IMR-90 (cell line): ENCODE results near the gene ITPR2. TPM values are rescaled to one million over a fixed set of nuclear protein-coding genes. Genes with fewer than 3 reads are reported as not detected.

Experiments used
- ATAC-seq: fragments of 200-7000 bp; cut with Tn5 transposase; 2 replicates; pipeline ENCODE4 v1.9.1; 2020; ENCODE audit warnings: low read depth, mild to moderate bottlenecking, moderate library complexity
- BruUV-seq: library from RNA; stranded (reverse); fragments of 400-500 nt; replicated peaks from 2 replicates; lab custom pipeline; 2021; lab: Mats Ljungman, UMichigan
- CTCF ChIA-PET: fragments of 300-600 bp; formaldehyde crosslinking; extraction: SDS; loops from one replicate; lab custom pipeline; 2021; ENCODE audit warnings: antibody characterized with exemption; lab: Yijun Ruan, JAX
- POLR2A ChIA-PET: fragments of 300-600 bp; sonication (Branson Sonifier 250); formaldehyde crosslinking; loops from one replicate; lab custom pipeline; 2022; ENCODE audit warnings: antibody characterized with exemption; ENCODE audit not compliant: unreplicated experiment; lab: Charles Lee
- DNase-seq: peaks from one replicate; pipeline ENCODE4 v3.0.0; 2013
- H2AFZ ChIP-seq: replicated peaks from 2 replicates; pipeline ENCODE3; 2013; ENCODE audit warnings: low read length, mild to moderate bottlenecking; ENCODE audit not compliant: poor library complexity
- H2AK5ac ChIP-seq: 2 replicates; pipeline ENCODE4 v1.6.1; 2013; ENCODE audit warnings: low read depth, low read length, inconsistent platforms
- H2AK9ac ChIP-seq: replicated peaks from 2 replicates; pipeline ENCODE3; 2013; ENCODE audit warnings: mild to moderate bottlenecking, low read depth, low read length, moderate library complexity; ENCODE audit not compliant: poor library complexity
- H2BK120ac ChIP-seq: 2 replicates; pipeline ENCODE4 v1.6.1; 2013; ENCODE audit warnings: low read depth, low read length, inconsistent platforms
- H2BK15ac ChIP-seq: 3 replicates; pipeline ENCODE4 v1.6.1; 2013; ENCODE audit warnings: low read depth, low read length, inconsistent platforms
- H2BK20ac ChIP-seq: 2 replicates; pipeline ENCODE4 v1.6.1; 2013; ENCODE audit warnings: low read depth, mild to moderate bottlenecking, inconsistent platforms, low read length, moderate library complexity
- H2BK5ac ChIP-seq: 2 replicates; pipeline ENCODE4 v1.6.1; 2013; ENCODE audit warnings: mild to moderate bottlenecking, low read depth, low read length, inconsistent platforms; ENCODE audit not compliant: poor library complexity, severe bottlenecking
- H3K14ac ChIP-seq: replicated peaks from 2 replicates; pipeline ENCODE4 v1.6.1; 2013; ENCODE audit warnings: low read depth, low read length, inconsistent platforms
- H3K18ac ChIP-seq: 2 replicates; pipeline ENCODE4 v1.6.1; 2013; ENCODE audit warnings: low read depth, low read length, control low read depth
- H3K23ac ChIP-seq: 2 replicates; pipeline ENCODE4 v1.6.1; 2013; ENCODE audit warnings: low read depth, low read length, inconsistent platforms
- H3K27ac ChIP-seq: 2 replicates; pipeline ENCODE4 v1.5.1; 2013; ENCODE audit warnings: mild to moderate bottlenecking, control low read depth, low read length; ENCODE audit not compliant: insufficient read depth
- H3K27me3 ChIP-seq: 2 replicates; pipeline ENCODE4 v1.6.1; 2013; ENCODE audit warnings: low read length; ENCODE audit not compliant: control insufficient read depth, insufficient read depth
- H3K36me3 ChIP-seq: 2 replicates; pipeline ENCODE4 v1.6.1; 2013; ENCODE audit warnings: low read length, mixed read lengths; ENCODE audit not compliant: control insufficient read depth, insufficient read depth
- H3K4ac ChIP-seq: 2 replicates; pipeline ENCODE4 v1.6.1; 2013; ENCODE audit warnings: low read depth, low read length, inconsistent platforms
- H3K4me1 ChIP-seq: 2 replicates; pipeline ENCODE4 v1.6.1; 2013; ENCODE audit warnings: low read length, mixed read lengths; ENCODE audit not compliant: control insufficient read depth, insufficient read depth
- H3K4me2 ChIP-seq: 2 replicates; pipeline ENCODE4 v1.6.1; 2013; ENCODE audit warnings: low read depth, mild to moderate bottlenecking, control low read depth, low read length, moderate library complexity
- H3K4me3 ChIP-seq: 2 replicates; pipeline ENCODE4 v1.5.1; 2013; ENCODE audit warnings: low read depth, mild to moderate bottlenecking, control low read depth, low read length, moderate library complexity; ENCODE audit not compliant: insufficient read depth
- H3K56ac ChIP-seq: 2 replicates; pipeline ENCODE4 v1.6.1; 2013; ENCODE audit warnings: low read length, inconsistent platforms; ENCODE audit not compliant: insufficient read depth; ENCODE audit errors: extremely low read depth
- H3K79me1 ChIP-seq, 2 experiments: 2 replicates each; pipeline ENCODE4 v1.6.1; 2013; ENCODE audit warnings: low read length in 2 of 2, inconsistent platforms in 1 of 2, low read depth in 1 of 2
- H3K9ac ChIP-seq: 2 replicates; pipeline ENCODE4 v1.6.1; 2013; ENCODE audit warnings: low read depth, low read length, control low read depth
- H3K9me1 ChIP-seq: 2 replicates; pipeline ENCODE4 v1.6.1; 2013; ENCODE audit warnings: low read length, inconsistent platforms; ENCODE audit not compliant: insufficient read depth
- H3K9me3 ChIP-seq: 2 replicates; pipeline ENCODE4 v1.6.1; 2013; ENCODE audit warnings: low read length; ENCODE audit not compliant: control insufficient read depth, insufficient read depth
- H4K20me1 ChIP-seq: 2 replicates; pipeline ENCODE4 v1.6.1; 2013; ENCODE audit warnings: low read length, inconsistent platforms; ENCODE audit not compliant: insufficient read depth
- H4K5ac ChIP-seq: 2 replicates; pipeline ENCODE4 v1.6.1; 2013; ENCODE audit warnings: mild to moderate bottlenecking, low read depth, low read length, control low read depth
- H4K8ac ChIP-seq, 2 experiments: 2 replicates each; pipeline ENCODE4 v1.6.1; 2013; ENCODE audit warnings: low read depth in 2 of 2, low read length in 2 of 2, control low read depth in 1 of 2, inconsistent platforms in 1 of 2
- H4K91ac ChIP-seq: 2 replicates; pipeline ENCODE4 v1.6.1; 2013; ENCODE audit warnings: low read depth, low read length, inconsistent platforms; ENCODE audit not compliant: insufficient read depth
- CEBPB ChIP-seq: IDR thresholded peaks from 2 replicates; pipeline ENCODE4 v1.6.1; 2012; ENCODE audit warnings: low read depth, low read length, improper control_type of control experiment
- ELK1 ChIP-seq: fragments of 150-350 bp; IDR thresholded peaks from 2 replicates; pipeline ENCODE4 v1.6.1; 2016; ENCODE audit warnings: low read depth, mild to moderate bottlenecking, low read length, moderate library complexity, borderline replicate concordance
- WGBS, 2 experiments: methylation state at CpG; one replicate each; pipeline versions ENCODE4 v1.1.5 to v1.1.7; 2013; ENCODE audit warnings: missing lambda C conversion rate in 2 of 2; ENCODE audit not compliant: insufficient read length in 1 of 2; ENCODE audit errors: extremely low coverage in 2 of 2; 5-methylcytosine and 5-hydroxymethylcytosine counted together
- dilution Hi-C: fragments of 300-500 bp; cut with HindIII; formaldehyde crosslinking; loops from one replicate; pipeline ENCODE4 v1.14.3; 2018; ENCODE audit warnings: low sequenced_read_pairs; ENCODE audit not compliant: unreplicated experiment
- in situ Hi-C: fragments of 300-500 bp; cut with MboI; formaldehyde crosslinking; loops from 3 replicates; pipeline ENCODE4 v1.14.3; 2019; ENCODE audit warnings: low sequenced_read_pairs, inconsistent platforms, mixed read lengths
- intact Hi-C: fragments of 100-400 bp; cut with micrococcal nuclease; formaldehyde crosslinking; loops from 2 replicates; pipeline ENCODE4 v1.10.0; 2022
- polyA plus RNA-seq, 3 experiments: library from polyadenylated mRNA; depleted of rRNA; stranded (reverse); fragments of >200 nt; gene quantifications; 2 replicates each; pipeline ENCODE4 v1.2.3, GENCODE V29; 2012; ENCODE audit warnings: low replicate concordance in 1 of 3
- total RNA-seq: library from RNA; depleted of rRNA; stranded (reverse); fragments of >200 nt; gene quantifications from 2 replicates; pipeline ENCODE4 v1.2.3, GENCODE V29; 2012

The ITPR2 gene
- total and polyA plus RNA-seq, 2 of the 4 experiments (the other 2 are of a cell fraction), result 1.2 to 9.0 TPM

GRCh38 chr12:26443309-26443708 is 389.7 kb downstream of the ITPR2 start:
- POLR2A ChIA-PET, result no interaction called here
- Histone ChIP-seq H3K27ac (no peak overlapping the region), H3K9me3 (no peaks in the 10 kb centered on the region), H2AK5ac (no peak overlapping the region), H4K5ac (no peak overlapping the region), H3K18ac (no peak overlapping the region), H4K20me1 (no peaks in the 10 kb centered on the region), H3K9ac (no peak overlapping the region), H3K4me1 (no peaks in the 10 kb centered on the region), H3K27me3 (no peaks in the 10 kb centered on the region), H3K56ac (no peak overlapping the region), H3K4me2 (no peak overlapping the region), H2BK15ac (no peak overlapping the region), H3K79me1 (no peaks in the 10 kb centered on the region), H2AFZ (no peak overlapping the region), H2AK9ac (no peak overlapping the region), H2BK5ac (no peak overlapping the region), H3K23ac (no peak overlapping the region), H2BK20ac (no peak overlapping the region), H3K36me3 (no peaks in the 10 kb centered on the region), H2BK120ac (no peak overlapping the region), H3K4me3 (no peak overlapping the region), H3K9me1 (no peaks in the 10 kb centered on the region), H3K14ac (no peak overlapping the region), H4K8ac (no peak overlapping the region), H3K4ac (no peak overlapping the region), H4K91ac (no peak overlapping the region)
- no peak for DNase-seq
- no TSS peak for BruUV-seq
- intact Hi-C loops (loop anchor here (10.0 kb wide), 1 partner anchor 441 kb away; no protein-coding TSS in a partner anchor), dilution Hi-C loops (no loop called here), in situ Hi-C loops (no loop called here)
- no CpG with 5 or more reads among the region's 2 CpGs for WGBS, 2 experiments
- CTCF ChIA-PET, result interaction anchor here (1.0 kb wide), 1 partner anchor 11 kb away, joined by 3 read pairs; no protein-coding TSS in a partner anchor
- TF ChIP-seq CEBPB (no peak), ELK1 (no peak)
- no peak for ATAC-seq
